Middle frontal gyrus (tissue), 1 donor: ENCODE data around the gene RCBTB2.

Experiments used
- DNase-seq: peaks from one replicate; pipeline ENCODE4 v3.0.0-alpha.2; 2015; ENCODE audit warnings: low spot score; ENCODE audit errors: extremely low spot score

The RCBTB2 gene

GRCh38 chr13:48531416-48532255 lies 1.2 kb downstream of the RCBTB2 start:
- DNase-seq, result peak; percentile 20

GRCh38 chr13:48530833-48531232 lies 2.0 kb downstream of the RCBTB2 start:
- DNase-seq, result no peak

GRCh38 chr13:48528720-48529119 lies 4.2 kb downstream of the RCBTB2 start:
- no peak for DNase-seq

- no peak for DNase-seq
These were observed 4.9 kb downstream of the RCBTB2 start for GRCh38 chr13:48527955-48528354.

GRCh38 chr13:48526286-48526685 lies 6.6 kb downstream of the RCBTB2 start:
- DNase-seq, result no peak

- no peak for DNase-seq
These were observed 14.8 kb downstream of the RCBTB2 start for GRCh38 chr13:48518083-48518482.

GRCh38 chr13:48515732-48516131 lies 17.1 kb downstream of the RCBTB2 start:
- no peak for DNase-seq

GRCh38 chr13:48514793-48515192 lies 18.1 kb downstream of the RCBTB2 start:
- DNase-seq, result no peak

GRCh38 chr13:48511621-48512230 lies 21.2 kb downstream of the RCBTB2 start:
- DNase-seq, result no peak

GRCh38 chr13:48510698-48511097 lies 22.2 kb downstream of the RCBTB2 start:
- DNase-seq, result no peak

- no peak for DNase-seq
These were observed 24.9 kb downstream of the RCBTB2 start for GRCh38 chr13:48508011-48508410.

- no peak for DNase-seq
These were observed 25.9 kb downstream of the RCBTB2 start for GRCh38 chr13:48507021-48507420.

- no peak for DNase-seq
These were observed 26.7 kb downstream of the RCBTB2 start for GRCh38 chr13:48506092-48506701.

GRCh38 chr13:48505597-48506091 lies 27.2 kb downstream of the RCBTB2 start:
- peak; percentile 21 for DNase-seq

- no peak for DNase-seq
These were observed 27.9 kb downstream of the RCBTB2 start for GRCh38 chr13:48505012-48505411.

- DNase-seq, result no peak
These were observed 28.3 kb downstream of the RCBTB2 start for GRCh38 chr13:48504606-48505005.

GRCh38 chr13:48502601-48503319 lies 30.1 kb downstream of the RCBTB2 start:
- DNase-seq, result no peak

- no peak for DNase-seq
These were observed 31.2 kb downstream of the RCBTB2 start for GRCh38 chr13:48501705-48502104.

GRCh38 chr13:48500652-48501197 lies 32.2 kb downstream of the RCBTB2 start:
- DNase-seq, result peak; percentile 32

GRCh38 chr13:48497669-48498068 lies 35.2 kb downstream of the RCBTB2 start:
- no peak for DNase-seq
